ENCODE results near the gene NGDN. TPM values are rescaled to one million over a fixed set of nuclear protein-coding genes. Genes with fewer than 3 reads are reported as not detected.

NGDN gene
- total and polyA plus RNA-seq, 2 of the 4 experiments (the other 2 are of a cell fraction), result 48.1 to 49.8 TPM

GRCh38 chr14:23437133-23438100, 32.1 kb upstream of the NGDN start:
- no peak overlapping the region for H3K4me3 ChIP-seq (ENCODE audit: insufficient read depth, low read depth, low read length)
- no peak overlapping the region for H3K18ac ChIP-seq (ENCODE audit: low read depth, low read length)
- no peak overlapping the region for H3K27ac ChIP-seq (ENCODE audit: insufficient read depth, low read length)
- no peak overlapping the region for H3K14ac ChIP-seq (replicated peaks; ENCODE audit: low read depth, low read length)
- in situ Hi-C loops (cut with MboI; ENCODE audit: low sequenced_read_pairs), result no loop called here
- no peaks in the 10 kb centered on the region for H3K36me3 ChIP-seq (ENCODE audit: control insufficient read depth, insufficient read depth, low read length)
- dilution Hi-C loops (cut with HindIII; ENCODE audit: low sequenced_read_pairs, unreplicated experiment), result no loop called here
- no peak overlapping the region for H2BK5ac ChIP-seq (ENCODE audit: low read depth, low read length, poor library complexity, severe bottlenecking)
- H4K91ac ChIP-seq (ENCODE audit: insufficient read depth, low read depth, low read length), result no peak overlapping the region
- no peak overlapping the region for H2BK120ac ChIP-seq (ENCODE audit: low read depth, low read length)
- ATAC-seq (ENCODE audit: low read depth) (no peak), DNase-seq (no peak)
- no peak overlapping the region for H2BK15ac ChIP-seq (ENCODE audit: low read depth, low read length)
- H3K56ac ChIP-seq (ENCODE audit: extremely low read depth, insufficient read depth, low read length), result no peak overlapping the region
- intact Hi-C loops (cut with micrococcal nuclease), result no loop called here
- H2AK9ac ChIP-seq (replicated peaks; ENCODE audit: low read depth, low read length, poor library complexity), result no peak overlapping the region
- H3K9ac ChIP-seq (ENCODE audit: low read depth, low read length), result no peak overlapping the region
- BruUV-seq (replicated peaks), result no TSS peak
- no peaks in the 10 kb centered on the region for H3K79me1 ChIP-seq (ENCODE audit: low read depth in 1 of 2, low read length in 2 of 2)
- no peak overlapping the region for H2BK20ac ChIP-seq (ENCODE audit: low read depth, low read length)
- no peak overlapping the region for H4K5ac ChIP-seq (ENCODE audit: low read depth, low read length)
- CTCF ChIA-PET, result no interaction called here
- H2AK5ac ChIP-seq (ENCODE audit: low read depth, low read length), result no peak overlapping the region
- H2AFZ ChIP-seq (replicated peaks; ENCODE audit: low read length, poor library complexity), result no peak overlapping the region
- H3K9me3 ChIP-seq (ENCODE audit: control insufficient read depth, insufficient read depth, low read length), result no peaks in the 10 kb centered on the region
- no peak overlapping the region for H3K4ac ChIP-seq (ENCODE audit: low read depth, low read length)
- H3K4me2 ChIP-seq (ENCODE audit: low read depth, low read length), result no peak overlapping the region
- H3K27me3 ChIP-seq (ENCODE audit: control insufficient read depth, insufficient read depth, low read length), result peaks cover 33% of the 10 kb centered on the region
- POLR2A ChIA-PET (ENCODE audit: unreplicated experiment), result no interaction called here
- no peaks in the 10 kb centered on the region for H3K4me1 ChIP-seq (ENCODE audit: control insufficient read depth, insufficient read depth, low read length)
- no peaks in the 10 kb centered on the region; the same call in 1 of the 2 replicates for H3K9me1 ChIP-seq (ENCODE audit: insufficient read depth, low read length)
- H3K23ac ChIP-seq (ENCODE audit: low read depth, low read length), result no peak overlapping the region
- H4K20me1 ChIP-seq (ENCODE audit: insufficient read depth, low read length), result no peaks in the 10 kb centered on the region
- WGBS, 2 experiments (ENCODE audit: extremely low coverage in 2 of 2, insufficient read length in 1 of 2), result 50% methylated on average over 2 of the region's 8 CpGs; no CpG with 5 or more reads in 1 of the 2 experiments
- no peak overlapping the region for H4K8ac ChIP-seq (ENCODE audit: low read depth in 2 of 2, low read length in 2 of 2)
- TF ChIP-seq SMC3 (IDR thresholded peaks at IDR 0.05; ENCODE audit: low read depth, low read length), result no peak
- TF ChIP-seq MAFK (IDR thresholded peaks at IDR 0.05; ENCODE audit: low read depth, low read length), result no peak
- no peak for TF ChIP-seq RFX5 (IDR thresholded peaks at IDR 0.05; ENCODE audit: low read depth, low read length)
- TF ChIP-seq CEBPB (IDR thresholded peaks at IDR 0.05; ENCODE audit: low read depth, low read length), result no peak
- TF ChIP-seq CTCF (conservative IDR thresholded peaks at IDR 0.05; ENCODE audit: low read depth, low read length), result no peak
- TF ChIP-seq NFE2L2 (IDR thresholded peaks at IDR 0.05; ENCODE audit: low read depth, low read length), result no peak
- TF ChIP-seq RAD21 (IDR thresholded peaks at IDR 0.05; ENCODE audit: low read length), result no peak
- TF ChIP-seq ELK1 (IDR thresholded peaks at IDR 0.05; ENCODE audit: borderline replicate concordance, low read depth, low read length), result no peak
- no peak for TF ChIP-seq CHD1 (IDR thresholded peaks at IDR 0.05; ENCODE audit: low read depth, low read length)
- no peak for TF ChIP-seq FOS (IDR thresholded peaks at IDR 0.05; ENCODE audit: low read depth, low read length)
- no peak for TF ChIP-seq RCOR1 (IDR thresholded peaks at IDR 0.05; ENCODE audit: insufficient replicate concordance, low read length)
- no peak for TF ChIP-seq MXI1 (IDR thresholded peaks at IDR 0.05; ENCODE audit: borderline replicate concordance, low read depth, low read length)
- TF ChIP-seq BHLHE40 (IDR thresholded peaks at IDR 0.05; ENCODE audit: low read depth, low read length), result no peak
- no peak for TF ChIP-seq POLR2A (IDR thresholded peaks at IDR 0.05; ENCODE audit: low read depth, low read length)
- TF ChIP-seq MAZ (IDR thresholded peaks at IDR 0.05; ENCODE audit: borderline replicate concordance, low read depth, low read length), result no peak

All from IMR-90 (cell line).